GM21619 (cell line): ENCODE measurements around the gene AKAP9.
"Not testable (repeated sequence)": the region's sequence is repeated elsewhere in the genome, so short reads cannot be mapped to it uniquely, and the experiment has no call there.

Source experiments
- ATAC-seq: cut with Tn5 transposase; IDR thresholded peaks from one replicate; pipeline ENCODE4 v1.9.1; 2021; ENCODE audit not compliant: unreplicated experiment

The AKAP9 gene

GRCh38 chr7:92131093-92131492 is 190.4 kb downstream of the AKAP9 start:
- no peak for ATAC-seq

- ATAC-seq = no peak
Observed at GRCh38 chr7:92131764-92132330, 191.2 kb downstream of the AKAP9 start.

- peak; percentile 16 for ATAC-seq
Observed at GRCh38 chr7:92133133-92133736, 192.6 kb downstream of the AKAP9 start.

GRCh38 chr7:92133737-92134270 is 193.1 kb downstream of the AKAP9 start:
- ATAC-seq = peak; percentile 25

GRCh38 chr7:92134271-92135051 is 193.8 kb downstream of the AKAP9 start, which contains the start of gene CYP51A1:
Gene CYP51A1, minus strand, starts transcription at chr7:92134477. Its CDS starts 113 bp downstream, at chr7:92134364.
- peak; percentile 87 for ATAC-seq

GRCh38 chr7:92135052-92135889 is 194.6 kb downstream of the AKAP9 start:
- peak; percentile 3 for ATAC-seq

GRCh38 chr7:92137557-92137956 is 196.9 kb downstream of the AKAP9 start:
- no peak for ATAC-seq

GRCh38 chr7:92141161-92141560 is 200.5 kb downstream of the AKAP9 start:
- ATAC-seq = no peak

- not testable (repeated sequence) for ATAC-seq
Observed at GRCh38 chr7:92142791-92143190, 202.1 kb downstream of the AKAP9 start.

- not testable (repeated sequence) for ATAC-seq
Observed at GRCh38 chr7:92143192-92143880, 202.7 kb downstream of the AKAP9 start.

- no peak for ATAC-seq
Observed at GRCh38 chr7:92149736-92150239, 209.1 kb downstream of the AKAP9 start.

GRCh38 chr7:92150450-92151017 is 209.9 kb downstream of the AKAP9 start:
- no peak for ATAC-seq

GRCh38 chr7:92155108-92155739 is 214.6 kb downstream of the AKAP9 start:
- ATAC-seq = no peak

- no peak for ATAC-seq
Observed at GRCh38 chr7:92156990-92157389, 216.3 kb downstream of the AKAP9 start.

GRCh38 chr7:92158660-92159575 is 218.3 kb downstream of the AKAP9 start:
- peak; percentile 86 for ATAC-seq
